B cell (primary cell): ENCODE measurements around the gene AGPAT3. TPM values are rescaled to one million over a fixed set of nuclear protein-coding genes. Genes with fewer than 3 reads are reported as not detected.
A peak's percentile ranks its signal among the peaks of the same experiment; 100 is the strongest.

ENCODE experiments used
- ATAC-seq: fragments of 200-7000 bp; cut with Tn5 transposase; one replicate; pipeline ENCODE4 v1.10.0; 2021; ENCODE audit warnings: low read depth, mild to moderate bottlenecking, moderate number of reproducible peaks, moderate library complexity
- CTCF ChIA-PET: fragments of 350-600 bp; sonication (Branson Sonifier 250); formaldehyde crosslinking; loops from one replicate; lab custom pipeline; 2021; ENCODE audit warnings: antibody characterized with exemption, inconsistent platforms; lab: Charles Lee
- POLR2A ChIA-PET: fragments of 350-600 bp; sonication (Branson Sonifier 250); formaldehyde crosslinking; loops from one replicate; lab custom pipeline; 2021; ENCODE audit warnings: antibody characterized with exemption; lab: Charles Lee
- DNase-seq: peaks from one replicate; pipeline ENCODE4 v3.0.0; 2013
- H2AFZ ChIP-seq: 2 replicates; pipeline ENCODE4 v1.6.1; 2012; ENCODE audit warnings: mild to moderate bottlenecking, low read depth, low read length; ENCODE audit not compliant: insufficient read depth, poor library complexity, severe bottlenecking
- H3K27ac ChIP-seq, 2 donors: 1 replicate in 1 of 2; 2 replicates in 1 of 2; pipeline ENCODE4 v1.5.1; 2012 to 2013; ENCODE audit warnings: low read length in 2 of 2, mild to moderate bottlenecking in 2 of 2, moderate library complexity in 1 of 2
- H3K27me3 ChIP-seq, 4 experiments: fragments of 200-600 bp in 1 of 4; sonication (generic) in 1 of 4; replicated peaks in 1 of 4; 1 replicate in 2 of 4; 2 replicates in 2 of 4; pipeline versions ENCODE4 v1.6.1 to v1.7.0; 2013 to 2016; ENCODE audit warnings: low read length in 3 of 4, mild to moderate bottlenecking in 2 of 4, mixed read lengths in 1 of 4, moderate library complexity in 1 of 4; ENCODE audit not compliant: insufficient read depth in 4 of 4, control insufficient read depth in 3 of 4; ENCODE audit errors: control extremely low read depth in 1 of 4
- H3K36me3 ChIP-seq, 2 experiments: replicated peaks in 1 of 2; 1 replicate in 1 of 2; 2 replicates in 1 of 2; pipeline versions ENCODE4 v1.6.1 to v1.7.1; 2013; ENCODE audit warnings: low read length in 1 of 2; ENCODE audit not compliant: insufficient read depth in 2 of 2, control insufficient read depth in 1 of 2; ENCODE audit errors: control extremely low read depth in 1 of 2, extremely low read depth in 1 of 2
- H3K4me1 ChIP-seq, 2 donors: fragments of 200-600 bp in 1 of 2; sonication (generic) in 1 of 2; 1 replicate in 1 of 2; 2 replicates in 1 of 2; pipeline versions ENCODE4 v1.5.1 to v1.6.1; 2013 to 2017; ENCODE audit warnings: low read length in 2 of 2; ENCODE audit not compliant: control insufficient read depth in 2 of 2, insufficient read depth in 2 of 2
- H3K4me2 ChIP-seq: replicated peaks from 2 replicates; pipeline ENCODE3; 2012; ENCODE audit warnings: mild to moderate bottlenecking, low read depth, low read length; ENCODE audit not compliant: poor library complexity, severe bottlenecking
- H3K4me3 ChIP-seq, 5 experiments: fragments of 200-600 bp in 1 of 5; sonication (generic) in 1 of 5; 1 replicate in 3 of 5; 2 replicates in 2 of 5; pipeline versions ENCODE4 v1.5.1 to v1.7.0; 2011 to 2016; ENCODE audit warnings: low read length in 4 of 5, mild to moderate bottlenecking in 4 of 5, low read depth in 2 of 5, control low read depth in 1 of 5, moderate library complexity in 1 of 5; ENCODE audit not compliant: insufficient read depth in 1 of 5; ENCODE audit errors: control extremely low read depth in 1 of 5, extremely low read depth in 1 of 5
- H3K79me2 ChIP-seq: fragments of 200-600 bp; sonication (generic); one replicate; pipeline ENCODE4 v1.6.0; 2016; ENCODE audit warnings: low read length; ENCODE audit not compliant: control insufficient read depth, insufficient read depth
- H3K9ac ChIP-seq: fragments of 200-600 bp; sonication (generic); 2 replicates; pipeline ENCODE4 v1.6.1; 2017; ENCODE audit warnings: mild to moderate bottlenecking, low read length, moderate library complexity
- H3K9me3 ChIP-seq, 3 donors: one replicate each; pipeline versions ENCODE4 v1.6.1 to v1.7.1; 2013; ENCODE audit warnings: low read length in 2 of 3; ENCODE audit not compliant: control insufficient read depth in 2 of 3, insufficient read depth in 1 of 3; ENCODE audit errors: control extremely low read depth in 1 of 3
- H4K20me1 ChIP-seq: 2 replicates; pipeline ENCODE4 v1.6.0; 2012; ENCODE audit warnings: mild to moderate bottlenecking, low read length; ENCODE audit not compliant: insufficient read depth, control insufficient read depth, poor library complexity, severe bottlenecking
- H3K27ac Mint-ChIP-seq: one replicate; pipeline ENCODE4 v1.8.0; 2021; ENCODE audit warnings: mixed read lengths
- H3K27me3 Mint-ChIP-seq: one replicate; pipeline ENCODE4 v1.8.0; 2021; ENCODE audit warnings: mixed read lengths
- H3K4me1 Mint-ChIP-seq: one replicate; pipeline ENCODE4 v1.8.0; 2021; ENCODE audit warnings: mixed read lengths
- H3K4me3 Mint-ChIP-seq: one replicate; pipeline ENCODE4 v1.8.0; 2021; ENCODE audit warnings: mixed read lengths
- H3K9me3 Mint-ChIP-seq: one replicate; pipeline ENCODE4 v1.8.0; 2022; ENCODE audit warnings: mixed read lengths; ENCODE audit not compliant: insufficient read depth
- CTCF ChIP-seq: fragments of 200-600 bp; IDR thresholded peaks from one replicate; pipeline ENCODE4 v1.8.0; 2022; ENCODE audit warnings: antibody characterized with exemption, mild to moderate bottlenecking
- EZH2 ChIP-seq: IDR thresholded peaks from 2 replicates; pipeline ENCODE4 v1.6.1; 2012; ENCODE audit warnings: borderline replicate concordance, low read depth, mild to moderate bottlenecking, moderate library complexity, low read length; ENCODE audit not compliant: insufficient read depth, poor library complexity, severe bottlenecking
- WGBS: methylation state at CpG from one replicate; pipeline ENCODE4 v1.1.5; 2013; ENCODE audit warnings: missing lambda C conversion rate; ENCODE audit not compliant: insufficient coverage; 5-methylcytosine and 5-hydroxymethylcytosine counted together
- intact Hi-C: fragments of 100-400 bp; cut with micrococcal nuclease; formaldehyde crosslinking; loops from one replicate; pipeline ENCODE4 v1.10.0; 2022
- polyA plus RNA-seq: library from polyadenylated mRNA; depleted of rRNA; stranded (reverse); fragments of >200 nt; gene quantifications from 2 replicates; pipeline ENCODE4 v1.2.3, GENCODE V29; 2012
- total RNA-seq, 2 donors: library from RNA; stranded (reverse); fragments of 120-200 nt in 1 of 2; gene quantifications; 1 replicate in 1 of 2; 2 replicates in 1 of 2; pipeline versions ENCODE4 v1.2.3 to v1.2.4, GENCODE V29; 2013 to 2022

Gene AGPAT3
- total and polyA plus RNA-seq, 2 donors (not counting 1 experiment from before 2014, with no cell fraction given): 14.3 to 49.3 TPM

DNA sequence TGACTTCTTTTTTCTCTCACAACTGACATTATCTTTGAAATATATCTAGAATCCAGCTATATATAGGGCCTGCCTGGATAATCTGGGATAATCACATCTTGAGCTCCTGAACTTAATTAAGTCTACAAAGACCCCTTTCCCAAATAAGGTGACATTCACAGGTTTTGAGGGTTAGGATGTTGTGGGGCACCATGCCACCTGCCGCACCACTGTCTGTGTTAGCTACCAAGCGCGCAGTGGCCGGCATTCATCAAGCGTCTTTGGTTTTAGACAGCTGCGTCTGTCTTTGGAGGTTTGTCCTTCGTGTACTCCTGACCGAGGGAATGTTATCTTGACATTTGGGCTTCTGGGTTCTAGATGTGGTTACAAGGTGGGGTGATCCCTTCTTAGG is 154.5 kb downstream of the AGPAT3 start:
- no peaks in the 10 kb centered on the region for H3K9me3 ChIP-seq
- no peaks in the 10 kb centered on the region for H3K27me3 ChIP-seq
- H4K20me1 ChIP-seq: peaks cover 98% of the 10 kb centered on the region
- peak overlapping the region; percentile 35 for H3K4me2 ChIP-seq
- no peak overlapping the region for H3K4me3 ChIP-seq
- no peaks in the 10 kb centered on the region for H3K36me3 ChIP-seq
- POLR2A ChIA-PET: no interaction called here
- peaks cover 51 to 66% of the 10 kb centered on the region in 2 donors for H3K4me1 ChIP-seq
- peak overlapping the region in 1 of 2 donors; percentile 57 for H3K27ac ChIP-seq
- H3K9me3 Mint-ChIP-seq: no peaks in the 10 kb centered on the region
- no peak overlapping the region for H3K9ac ChIP-seq
- H3K27ac Mint-ChIP-seq: no peak overlapping the region
- no peak for TF ChIP-seq CTCF
- TF ChIP-seq EZH2: no peak
- WGBS: 98% methylated on average over 8 of the region's 8 CpGs
- H3K4me3 Mint-ChIP-seq: no peak overlapping the region
- peaks cover 100% of the 10 kb centered on the region for H3K79me2 ChIP-seq
- no peak overlapping the region for H2AFZ ChIP-seq
- intact Hi-C loops: loop anchor here (10.0 kb wide), 2 partner anchors 285 to 855 kb away; partner anchors contain the start of genes PFKL and PTTG1IP
- CTCF ChIA-PET: no interaction called here
- no peaks in the 10 kb centered on the region for H3K27me3 Mint-ChIP-seq
- no peak for ATAC-seq
- DNase-seq: no peak
- H3K4me1 Mint-ChIP-seq: peaks cover 67% of the 10 kb centered on the region

DNA sequence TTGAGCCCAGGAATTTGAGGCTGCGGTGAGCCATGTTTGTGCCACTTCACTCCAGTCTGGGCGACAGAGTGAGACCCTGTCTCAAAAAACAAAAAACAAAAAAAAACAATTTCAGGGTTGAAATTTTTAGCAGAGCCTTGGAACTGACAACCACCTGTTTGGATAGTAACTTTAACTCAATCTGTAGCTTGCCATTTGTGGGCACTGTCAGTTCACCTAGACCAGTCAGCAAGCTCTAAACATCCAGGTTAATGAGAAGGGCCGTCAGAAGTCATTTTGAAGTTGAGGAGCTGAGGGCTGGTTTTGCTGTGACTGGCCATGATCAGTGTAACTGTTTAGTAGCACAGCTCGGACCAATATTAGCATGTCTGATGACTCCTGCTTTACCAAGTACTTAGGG is 155.5 kb downstream of the AGPAT3 start:
- Histone ChIP-seq H3K9me3 (no peaks in the 10 kb centered on the region), H3K27ac (peak overlapping the region in 1 of 2 donors; percentile 75), H3K4me3 (no peak overlapping the region), H3K27me3 (no peaks in the 10 kb centered on the region), H2AFZ (no peak overlapping the region), H3K4me2 (no peak overlapping the region), H4K20me1 (peaks cover 98% of the 10 kb centered on the region), H3K79me2 (peaks cover 100% of the 10 kb centered on the region), H3K9ac (no peak overlapping the region), H3K36me3 (no peaks in the 10 kb centered on the region), H3K4me1 (peaks cover 54 to 70% of the 10 kb centered on the region in 2 donors)
- ATAC-seq (no peak), DNase-seq (no peak)
- no peak overlapping the region for H3K4me3 Mint-ChIP-seq
- TF ChIP-seq CTCF (no peak), EZH2 (no peak)
- H3K27ac Mint-ChIP-seq: peak overlapping the region; percentile 46
- H3K4me1 Mint-ChIP-seq: peaks cover 71% of the 10 kb centered on the region
- POLR2A ChIA-PET: interaction anchor here (0.5 kb wide), 1 partner anchor 26 kb away, joined by 3 read pairs; no protein-coding TSS in a partner anchor
- intact Hi-C loops: no loop called here
- no peaks in the 10 kb centered on the region for H3K9me3 Mint-ChIP-seq
- CTCF ChIA-PET: interaction anchor here (1.0 kb wide), 1 partner anchor 277 kb away, joined by 4 read pairs; no protein-coding TSS in a partner anchor
- no peaks in the 10 kb centered on the region for H3K27me3 Mint-ChIP-seq
- 93% methylated on average over 3 of the region's 4 CpGs for WGBS
